Measurements from ENCODE around the gene ABCB8. TPM values are rescaled to one million over a fixed set of nuclear protein-coding genes. Genes with fewer than 3 reads are reported as not detected.

ABCB8 gene
- total RNA-seq, 1 experiment from 2014 or later, result 29.7 TPM

GRCh38 chr7:151068069-151068773 is 40.0 kb downstream of the ABCB8 start:
- Histone ChIP-seq H3K4me3 (ENCODE audit: insufficient read depth, low read depth, low read length) (no peak overlapping the region), H3K36me3 (replicated peaks; ENCODE audit: control insufficient read depth, insufficient read depth, low read length) (peaks cover 31% of the 10 kb centered on the region), H3K27me3 (ENCODE audit: control insufficient read depth, insufficient read depth, low read length) (no peaks in the 10 kb centered on the region)
- DNase-seq, result peak; percentile 73

GRCh38 chr7:151069841-151070573 is 41.8 kb downstream of the ABCB8 start:
- no peak for DNase-seq
- Histone ChIP-seq H3K36me3 (replicated peaks; ENCODE audit: control insufficient read depth, insufficient read depth, low read length) (peaks cover 31% of the 10 kb centered on the region), H3K4me3 (ENCODE audit: insufficient read depth, low read depth, low read length) (no peak overlapping the region), H3K27me3 (ENCODE audit: control insufficient read depth, insufficient read depth, low read length) (no peaks in the 10 kb centered on the region)

GRCh38 chr7:151070574-151070960 is 42.3 kb downstream of the ABCB8 start:
- Histone ChIP-seq H3K27me3 (ENCODE audit: control insufficient read depth, insufficient read depth, low read length) (no peaks in the 10 kb centered on the region), H3K4me3 (ENCODE audit: insufficient read depth, low read depth, low read length) (no peak overlapping the region), H3K36me3 (replicated peaks; ENCODE audit: control insufficient read depth, insufficient read depth, low read length) (peaks cover 28% of the 10 kb centered on the region)
- DNase-seq, result no peak

GRCh38 chr7:151071032-151071866 is 43.0 kb downstream of the ABCB8 start:
- no peak for DNase-seq
- Histone ChIP-seq H3K27me3 (ENCODE audit: control insufficient read depth, insufficient read depth, low read length) (no peaks in the 10 kb centered on the region), H3K36me3 (replicated peaks; ENCODE audit: control insufficient read depth, insufficient read depth, low read length) (peaks cover 28% of the 10 kb centered on the region), H3K4me3 (ENCODE audit: insufficient read depth, low read depth, low read length) (no peak overlapping the region)

- no peaks in the 10 kb centered on the region for H3K27me3 ChIP-seq (ENCODE audit: control insufficient read depth, insufficient read depth, low read length)
- H3K36me3 ChIP-seq (replicated peaks; ENCODE audit: control insufficient read depth, insufficient read depth, low read length), result peaks cover 23% of the 10 kb centered on the region
- DNase-seq, result no peak
- no peak overlapping the region for H3K4me3 ChIP-seq (ENCODE audit: insufficient read depth, low read depth, low read length)
Observed at GRCh38 chr7:151073990-151074389, 45.7 kb downstream of the ABCB8 start.

- peaks cover 15% of the 10 kb centered on the region for H3K36me3 ChIP-seq (replicated peaks; ENCODE audit: control insufficient read depth, insufficient read depth, low read length)
- no peak for DNase-seq
- H3K27me3 ChIP-seq (ENCODE audit: control insufficient read depth, insufficient read depth, low read length), result no peaks in the 10 kb centered on the region
- no peak overlapping the region for H3K4me3 ChIP-seq (ENCODE audit: insufficient read depth, low read depth, low read length)
Observed at GRCh38 chr7:151074817-151075661, 46.8 kb downstream of the ABCB8 start.

GRCh38 chr7:151075662-151075971 is 47.4 kb downstream of the ABCB8 start:
- no peak for DNase-seq
- Histone ChIP-seq H3K27me3 (ENCODE audit: control insufficient read depth, insufficient read depth, low read length) (no peaks in the 10 kb centered on the region), H3K4me3 (ENCODE audit: insufficient read depth, low read depth, low read length) (no peak overlapping the region), H3K36me3 (replicated peaks; ENCODE audit: control insufficient read depth, insufficient read depth, low read length) (peaks cover 10% of the 10 kb centered on the region)

- Histone ChIP-seq H3K4me3 (ENCODE audit: insufficient read depth, low read depth, low read length) (no peak overlapping the region), H3K27me3 (ENCODE audit: control insufficient read depth, insufficient read depth, low read length) (no peaks in the 10 kb centered on the region), H3K36me3 (replicated peaks; ENCODE audit: control insufficient read depth, insufficient read depth, low read length) (peaks cover 8% of the 10 kb centered on the region)
- no peak for DNase-seq
Observed at GRCh38 chr7:151075978-151076426, 47.8 kb downstream of the ABCB8 start.

GRCh38 chr7:151076863-151077704 is 48.8 kb downstream of the ABCB8 start:
- DNase-seq, result peak; percentile 96
- Histone ChIP-seq H3K4me3 (ENCODE audit: insufficient read depth, low read depth, low read length) (no peak overlapping the region), H3K36me3 (replicated peaks; ENCODE audit: control insufficient read depth, insufficient read depth, low read length) (peaks cover 8% of the 10 kb centered on the region), H3K27me3 (ENCODE audit: control insufficient read depth, insufficient read depth, low read length) (no peaks in the 10 kb centered on the region)

GRCh38 chr7:151077705-151078232 is 49.5 kb downstream of the ABCB8 start:
- Histone ChIP-seq H3K4me3 (ENCODE audit: insufficient read depth, low read depth, low read length) (no peak overlapping the region), H3K36me3 (replicated peaks; ENCODE audit: control insufficient read depth, insufficient read depth, low read length) (peaks cover 4% of the 10 kb centered on the region), H3K27me3 (ENCODE audit: control insufficient read depth, insufficient read depth, low read length) (no peaks in the 10 kb centered on the region)
- no peak for DNase-seq

GRCh38 chr7:151078233-151079040 is 50.2 kb downstream of the ABCB8 start:
- no peak overlapping the region for H3K4me3 ChIP-seq (ENCODE audit: insufficient read depth, low read depth, low read length)
- DNase-seq, result peak; percentile 88
- H3K36me3 ChIP-seq (replicated peaks; ENCODE audit: control insufficient read depth, insufficient read depth, low read length), result peaks cover 4% of the 10 kb centered on the region
- no peaks in the 10 kb centered on the region for H3K27me3 ChIP-seq (ENCODE audit: control insufficient read depth, insufficient read depth, low read length)

GRCh38 chr7:151079199-151079910 is 51.1 kb downstream of the ABCB8 start:
- H3K4me3 ChIP-seq (ENCODE audit: insufficient read depth, low read depth, low read length), result peak overlapping the region; percentile 95
- H3K36me3 ChIP-seq (replicated peaks; ENCODE audit: control insufficient read depth, insufficient read depth, low read length), result peaks cover 2% of the 10 kb centered on the region
- no peak for DNase-seq
- peaks cover 2% of the 10 kb centered on the region; the same call in 1 of the 2 replicates for H3K27me3 ChIP-seq (ENCODE audit: control insufficient read depth, insufficient read depth, low read length)

All from H7 (cell line).